IPS-18c (cell line): ENCODE results near the gene ZBTB21.
"Not testable (repeated sequence)": the region's sequence is repeated elsewhere in the genome, so short reads cannot be mapped to it uniquely, and the experiment has no call there.

Experiments
- H3K4me3 ChIP-seq: 2 replicates; pipeline ENCODE4 v1.7.0; 2013; ENCODE audit warnings: low read depth, mild to moderate bottlenecking, low read length, moderate library complexity; ENCODE audit not compliant: insufficient read depth
- H3K9me3 ChIP-seq: one replicate; pipeline ENCODE4 v1.6.1; 2013; ENCODE audit warnings: mild to moderate bottlenecking, low read length, moderate library complexity; ENCODE audit not compliant: control insufficient read depth, insufficient read depth

ZBTB21 gene

DNA sequence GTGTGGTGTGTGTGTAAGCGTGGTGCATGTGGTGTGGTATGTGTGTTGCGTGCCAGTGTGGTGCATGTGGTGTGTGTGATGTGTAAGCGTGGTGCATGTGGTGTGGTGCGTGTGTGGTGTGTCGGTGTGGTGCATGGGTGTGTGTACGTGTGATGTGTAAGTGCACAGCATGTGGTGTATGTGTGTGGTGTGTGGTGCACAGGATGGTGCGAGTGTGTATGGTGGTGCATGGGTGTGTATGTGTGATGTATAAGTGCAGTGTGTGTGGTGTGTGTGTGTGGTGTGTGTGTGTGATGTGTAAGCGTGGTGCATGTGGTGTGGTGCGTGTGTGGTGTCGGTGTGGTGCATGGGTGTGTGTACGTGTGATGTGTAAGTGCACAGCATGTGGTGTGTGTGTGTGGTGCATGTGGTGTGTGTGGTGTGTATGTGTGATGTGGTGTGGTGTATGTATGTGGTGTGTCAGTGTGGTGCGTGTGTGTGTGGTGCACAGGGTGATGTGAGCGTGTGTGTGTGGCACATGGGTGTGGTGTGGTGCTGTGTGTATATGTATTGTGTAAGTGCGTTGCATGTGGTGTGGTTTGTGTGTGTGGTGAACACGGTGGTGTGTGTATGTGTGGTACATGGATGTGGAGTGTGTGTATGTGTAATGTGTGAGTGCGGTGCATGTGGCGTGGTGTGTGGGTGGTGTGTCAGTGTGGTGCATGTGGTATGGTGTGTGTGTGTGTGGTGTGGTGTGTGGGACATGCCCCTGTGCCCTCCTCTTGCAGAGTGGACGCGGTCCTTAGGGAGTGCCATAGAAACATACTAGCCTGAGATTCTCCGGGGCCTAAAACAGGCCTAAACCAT, 55.3 kb downstream of the ZBTB21 start:
- H3K4me3 ChIP-seq = no peak overlapping the region
- no peaks in the 10 kb centered on the region for H3K9me3 ChIP-seq

GRCh38 chr21:41953831-41954653, 56.1 kb downstream of the ZBTB21 start, which contains the start of gene C2CD2:
Gene C2CD2, minus strand, starts transcription at chr21:41954018. Its CDS starts 370 bp downstream, at chr21:41953648.
- peak within 1 kb of the TSS; percentile 59 for H3K4me3 ChIP-seq
- H3K9me3 ChIP-seq = no peaks in the 10 kb centered on the region

DNA sequence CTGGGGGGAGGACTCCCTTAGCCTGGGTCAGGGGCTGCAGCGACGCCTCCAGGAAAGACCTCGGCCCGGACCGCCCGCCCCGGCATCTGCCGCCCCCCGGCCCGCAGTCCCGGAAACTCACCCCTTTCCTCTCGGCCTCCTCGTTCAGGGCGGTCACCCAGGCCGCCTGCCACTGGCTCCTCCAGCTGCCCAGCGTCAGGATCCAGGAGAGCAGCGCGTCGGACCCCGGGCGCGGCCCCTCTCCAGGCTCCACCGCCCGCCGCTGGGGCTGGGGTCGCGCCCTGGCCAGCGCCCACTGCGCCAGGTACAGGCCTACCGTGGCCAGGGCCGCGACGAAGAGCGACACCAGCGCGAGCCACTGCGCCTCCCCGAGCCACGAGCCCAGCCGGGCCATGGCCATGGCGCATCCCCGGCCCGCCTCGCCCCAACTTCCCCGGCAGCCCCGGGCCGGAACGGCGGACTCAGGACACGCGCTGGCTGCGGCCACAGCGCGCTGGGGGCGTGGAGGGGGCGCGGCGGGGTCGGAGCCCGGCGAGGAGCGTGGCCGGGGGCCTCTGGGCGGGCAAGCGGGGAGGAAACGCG, 56.8 kb downstream of the ZBTB21 start:
- peak overlapping the region; percentile 59 for H3K4me3 ChIP-seq
- no peaks in the 10 kb centered on the region for H3K9me3 ChIP-seq

DNA sequence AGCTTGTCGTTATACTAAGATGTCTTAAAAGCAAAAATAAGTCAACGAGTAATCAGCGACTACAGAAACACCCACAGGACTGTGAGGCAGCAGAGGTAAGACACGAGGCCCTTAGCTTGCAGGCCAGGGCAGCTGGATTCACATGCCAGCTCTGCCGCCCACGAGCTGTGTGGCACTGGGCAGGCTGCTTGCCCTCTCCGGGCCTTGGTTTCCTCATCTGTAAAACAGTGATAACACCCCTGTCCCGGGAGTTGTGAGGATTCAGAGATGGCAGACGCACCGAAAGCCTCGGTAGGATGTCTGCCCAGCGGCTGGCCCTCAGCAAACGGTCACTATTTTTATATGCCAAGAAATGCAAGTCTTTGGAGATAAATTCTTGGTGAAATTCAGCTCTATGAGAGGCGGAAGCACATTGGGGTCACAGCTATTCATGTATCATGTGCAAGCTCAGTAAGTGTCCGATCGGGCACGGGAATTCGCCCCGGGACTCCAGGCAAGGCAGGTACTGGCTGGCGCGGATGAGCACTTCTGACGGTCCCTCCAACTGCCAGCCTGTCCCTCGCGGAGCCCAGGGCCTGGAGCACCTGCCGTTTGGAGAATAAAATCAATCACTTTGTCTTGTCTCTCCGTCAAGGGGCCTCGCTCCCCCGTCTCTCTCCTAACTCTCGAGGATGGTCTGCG, 57.5 kb downstream of the ZBTB21 start:
- H3K9me3 ChIP-seq = no peaks in the 10 kb centered on the region

GRCh38 chr21:41951876-41952567, 58.1 kb downstream of the ZBTB21 start:
- H3K4me3 ChIP-seq = no peak overlapping the region
- no peaks in the 10 kb centered on the region for H3K9me3 ChIP-seq

More for the DNA sequence above, 57.5 kb downstream of the ZBTB21 start:
- peak overlapping the region; percentile 59 for H3K4me3 ChIP-seq

DNA sequence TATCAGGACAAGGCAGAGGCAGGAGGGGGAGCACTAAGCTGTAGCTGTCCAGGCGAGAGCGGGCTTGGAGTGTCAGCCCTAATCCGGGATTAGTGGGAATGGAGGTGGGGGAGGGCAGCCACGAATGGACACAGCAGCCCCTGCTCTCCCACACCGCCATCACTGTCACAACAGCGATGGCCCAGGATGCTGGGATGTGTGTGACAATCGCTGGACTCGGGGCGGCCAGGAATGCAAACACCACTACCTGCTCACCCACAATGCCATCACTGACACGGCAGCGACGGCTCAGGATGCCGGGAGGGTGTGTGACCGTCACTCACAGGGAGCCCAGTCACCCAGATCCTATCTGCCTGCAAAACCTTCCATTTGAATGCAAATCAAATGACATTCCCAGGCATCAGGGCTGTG, 59.2 kb downstream of the ZBTB21 start:
- Histone ChIP-seq H3K9me3 (no peaks in the 10 kb centered on the region), H3K4me3 (no peak overlapping the region)

GRCh38 chr21:41949631-41950030, 60.5 kb downstream of the ZBTB21 start:
- H3K4me3 ChIP-seq, H3K9me3 ChIP-seq: not testable (repeated sequence)

- Histone ChIP-seq H3K4me3 (no peak overlapping the region), H3K9me3 (no peaks in the 10 kb centered on the region)
Observed at GRCh38 chr21:41948901-41949300, 61.3 kb downstream of the ZBTB21 start.

DNA sequence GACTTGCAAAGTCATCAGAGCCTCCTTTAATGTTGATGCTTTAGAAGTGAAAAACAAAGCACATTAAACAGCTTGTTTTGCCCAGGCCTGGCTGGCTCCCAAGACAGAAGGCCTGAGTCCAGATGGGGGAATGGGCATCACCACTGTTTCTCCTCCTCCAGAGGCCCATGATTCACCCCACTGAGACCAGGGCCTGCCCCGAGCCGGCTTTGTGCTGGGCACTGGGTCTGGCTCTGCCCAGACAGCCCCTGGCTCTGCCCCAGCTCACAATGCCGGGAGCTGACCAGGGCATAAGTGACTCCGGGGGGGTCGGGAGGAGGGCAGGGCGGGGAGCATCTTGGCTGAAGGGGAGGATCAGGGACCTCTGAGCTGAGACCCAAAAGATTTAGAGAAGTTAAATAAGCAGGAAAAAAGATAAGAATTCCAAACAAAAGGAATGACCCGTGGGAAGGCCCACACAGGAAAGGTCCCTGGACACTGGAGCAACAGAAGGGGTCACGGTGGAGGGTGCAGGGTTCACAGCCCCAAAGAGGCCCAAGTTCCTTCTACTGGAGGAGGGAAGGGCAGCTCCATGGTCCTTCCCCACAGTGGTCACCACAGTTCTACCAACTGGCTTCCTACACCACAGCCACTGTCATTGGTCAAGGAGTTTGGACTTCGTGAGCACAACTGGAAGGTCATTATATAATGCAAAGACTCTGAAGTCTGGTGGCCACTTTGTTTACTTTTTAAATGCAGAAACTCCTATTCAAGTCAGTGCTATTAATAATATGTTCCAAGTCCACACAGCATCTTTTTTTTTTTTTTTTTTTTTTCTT, 61.9 kb downstream of the ZBTB21 start:
- Histone ChIP-seq H3K9me3 (no peaks in the 10 kb centered on the region), H3K4me3 (no peak overlapping the region)

GRCh38 chr21:41945982-41946381, 64.2 kb downstream of the ZBTB21 start:
- no peak overlapping the region for H3K4me3 ChIP-seq
- H3K9me3 ChIP-seq = no peaks in the 10 kb centered on the region

- H3K4me3 ChIP-seq = no peak overlapping the region
- no peaks in the 10 kb centered on the region for H3K9me3 ChIP-seq
Observed at GRCh38 chr21:41943851-41944250, 66.3 kb downstream of the ZBTB21 start.

GRCh38 chr21:41942457-41942856, 67.7 kb downstream of the ZBTB21 start:
- no peaks in the 10 kb centered on the region for H3K9me3 ChIP-seq
- H3K4me3 ChIP-seq = no peak overlapping the region

- Histone ChIP-seq H3K9me3 (no peaks in the 10 kb centered on the region), H3K4me3 (no peak overlapping the region)
Observed at GRCh38 chr21:41941941-41942340, 68.2 kb downstream of the ZBTB21 start.

DNA sequence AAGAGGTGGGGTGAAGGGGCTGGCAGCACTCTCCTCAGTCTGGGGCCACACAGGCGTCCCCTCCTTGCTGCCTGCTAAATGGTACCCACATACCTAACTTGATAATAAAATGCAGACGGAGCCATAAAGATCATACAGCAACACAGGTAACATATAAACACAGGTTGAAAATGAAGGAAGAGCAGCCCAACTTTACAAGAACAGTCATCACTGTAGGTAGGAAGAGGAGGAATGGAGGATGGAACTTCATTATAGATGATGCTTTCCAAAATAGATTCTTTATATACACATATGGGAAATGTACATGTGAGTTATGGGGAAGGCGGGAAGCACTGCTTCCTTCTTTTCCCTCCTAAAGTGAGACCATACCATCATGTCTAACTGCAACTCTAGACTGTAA, 69.7 kb downstream of the ZBTB21 start:
- Histone ChIP-seq H3K9me3 (no peaks in the 10 kb centered on the region), H3K4me3 (no peak overlapping the region)

DNA sequence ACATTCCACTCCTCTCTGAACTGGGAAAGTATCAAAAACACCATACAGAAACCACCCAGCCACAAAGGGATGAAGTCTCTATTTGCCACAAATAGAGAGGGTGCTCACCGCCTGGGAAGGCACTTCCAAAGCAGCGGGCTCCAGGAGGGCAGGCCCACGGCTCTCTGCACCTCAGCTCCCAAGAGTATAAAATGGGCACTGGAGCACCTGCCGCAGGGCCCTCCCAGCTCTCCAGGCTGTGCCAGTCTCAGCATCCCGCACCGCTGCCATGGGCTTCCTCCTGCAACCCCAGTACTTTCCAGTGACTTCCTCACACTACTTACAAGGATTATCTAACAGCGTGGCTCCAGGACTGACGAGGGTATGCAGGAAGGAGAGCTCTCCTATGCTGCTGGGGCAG, 70.8 kb downstream of the ZBTB21 start:
- H3K9me3 ChIP-seq = no peaks in the 10 kb centered on the region
- no peak overlapping the region for H3K4me3 ChIP-seq
